ENCODE results near the gene NTPCR. TPM values are rescaled to one million over a fixed set of nuclear protein-coding genes. Genes with fewer than 3 reads are reported as not detected.
"Not testable (repeated sequence)": the region's sequence is repeated elsewhere in the genome, so short reads cannot be mapped to it uniquely, and the experiment has no call there.

The NTPCR gene
- total RNA-seq, 1 donor from 2014 or later = 30.2 TPM

DNA sequence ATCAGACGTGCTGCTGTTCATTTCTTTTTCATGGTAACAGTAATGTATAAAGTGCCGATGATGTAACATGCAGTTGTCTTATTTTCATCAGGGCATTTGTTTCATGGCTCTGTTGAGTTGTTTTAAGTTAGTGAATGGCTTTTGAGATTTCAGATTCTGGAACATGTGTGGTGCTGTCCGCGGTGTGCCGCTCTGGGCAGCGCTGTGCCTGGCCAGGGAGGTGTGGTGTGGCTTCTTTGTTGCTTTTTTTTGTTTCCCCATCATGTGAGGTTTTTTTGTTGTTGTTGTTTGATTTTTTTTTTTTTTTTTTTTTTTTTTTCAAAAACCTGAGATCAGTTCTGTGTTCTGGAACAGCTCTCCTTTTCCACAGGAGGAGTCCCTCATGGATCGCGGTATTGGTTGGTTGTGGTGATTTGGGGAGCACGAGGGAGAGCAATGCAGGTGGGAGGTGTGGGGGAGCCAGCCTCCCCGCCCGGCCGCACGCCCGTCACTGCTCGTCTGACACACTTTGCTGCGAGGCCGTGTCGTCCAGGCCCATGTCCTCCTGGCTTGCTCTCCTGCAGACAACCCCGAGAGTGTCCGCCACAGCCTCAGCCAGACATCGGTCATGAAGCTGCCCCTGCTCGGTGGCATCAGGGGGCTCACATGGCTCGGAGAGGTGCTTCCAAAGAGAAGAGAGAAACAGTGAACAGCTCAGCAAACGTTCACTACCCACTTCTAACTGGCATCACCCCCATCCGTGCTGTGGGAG, 33.6 kb downstream of the NTPCR start:
- DNase-seq (ENCODE audit: low read depth) = no peak

DNA sequence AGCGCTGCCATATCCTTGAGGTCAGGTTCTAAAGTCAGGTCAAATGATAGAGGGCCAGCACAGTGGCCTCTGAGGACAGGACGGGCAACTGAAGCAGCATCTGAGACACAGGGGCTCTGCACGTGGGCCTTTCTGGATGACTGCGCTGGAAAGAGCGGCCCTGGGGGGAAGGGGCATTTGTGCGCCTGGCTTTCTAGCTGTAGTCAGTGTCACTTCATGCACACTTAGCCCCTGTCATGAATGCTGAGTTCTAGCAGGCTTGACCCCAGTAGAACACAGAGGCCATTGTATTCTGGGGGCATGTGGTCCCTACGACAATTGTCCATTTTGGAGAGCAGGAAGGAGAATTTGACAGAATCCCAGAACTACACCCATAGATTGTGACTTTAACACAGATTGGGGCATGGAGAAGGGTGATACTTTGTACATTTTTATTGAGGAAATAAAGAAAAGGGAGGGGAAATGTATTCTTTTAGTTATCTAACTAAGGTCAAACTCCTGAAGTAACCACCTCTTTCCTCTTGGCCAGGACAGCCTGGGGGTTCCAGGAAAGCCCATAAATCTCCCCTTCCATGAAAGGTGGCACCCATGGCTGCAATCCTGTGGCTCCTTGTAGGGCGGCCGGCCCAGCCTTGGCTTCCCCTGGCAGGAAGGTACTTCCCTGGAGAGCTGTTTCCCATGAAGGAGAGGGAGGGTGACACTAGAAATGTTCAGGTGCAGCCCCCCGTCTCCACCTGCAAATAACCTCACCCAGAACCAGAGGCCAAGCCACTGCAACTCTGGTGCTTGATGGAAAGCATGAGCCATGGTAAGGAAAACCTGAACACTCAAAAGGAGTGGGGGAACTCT, 34.4 kb downstream of the NTPCR start:
- DNase-seq (ENCODE audit: low read depth) = no peak

DNA sequence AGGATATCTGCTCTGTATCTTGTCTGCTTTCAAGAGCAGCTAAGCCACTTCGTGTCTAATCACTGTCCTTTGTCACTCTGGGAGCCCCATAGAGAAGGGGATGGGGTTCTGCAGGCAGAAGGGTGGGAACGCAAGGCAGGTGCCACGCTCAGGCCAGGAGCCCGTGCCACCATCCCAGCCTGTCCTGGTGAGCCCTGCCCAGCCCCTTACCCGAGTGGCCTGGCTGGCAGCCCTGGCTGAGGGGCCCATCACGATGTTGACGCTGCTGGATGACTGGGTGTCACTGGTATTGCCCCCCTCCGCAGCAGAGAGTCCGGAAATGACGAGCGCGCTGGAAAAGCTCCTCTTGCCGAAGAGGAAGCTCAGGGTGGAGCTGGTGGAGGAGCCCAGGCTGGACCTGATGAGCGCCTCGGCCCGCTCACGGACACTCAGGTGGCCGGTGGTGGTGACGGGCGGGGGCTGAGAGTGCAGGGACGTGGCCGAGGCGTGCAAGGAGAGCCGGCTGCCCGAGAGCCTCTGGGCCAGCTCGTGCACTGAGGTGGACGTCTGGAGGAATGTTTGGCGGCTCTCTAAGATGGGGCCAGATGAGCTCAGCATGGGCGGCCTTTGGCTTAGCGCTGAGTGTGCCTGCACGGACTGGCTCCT, 35.6 kb downstream of the NTPCR start:
- no peak for DNase-seq (ENCODE audit: low read depth)

DNA sequence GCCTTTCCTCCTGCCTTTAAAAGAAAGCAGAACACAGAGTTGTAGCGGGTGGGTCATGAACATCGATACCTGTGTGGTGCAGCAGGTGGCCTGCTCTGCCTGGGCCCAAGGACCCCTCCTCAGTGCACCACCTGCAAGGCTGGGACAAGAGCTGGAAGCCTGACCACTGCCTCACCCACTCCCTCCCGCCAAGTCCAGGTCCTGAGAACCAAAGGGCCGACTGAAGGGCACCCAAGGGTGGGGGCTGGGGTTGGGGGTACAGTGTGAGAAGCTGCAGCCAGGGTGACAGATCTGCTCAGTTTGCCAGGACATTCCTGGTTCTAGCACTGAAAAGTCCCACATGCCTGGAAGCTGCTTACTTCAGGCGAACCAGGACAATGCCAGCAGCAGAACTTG, 36.1 kb downstream of the NTPCR start:
- DNase-seq (ENCODE audit: low read depth) = no peak

DNA sequence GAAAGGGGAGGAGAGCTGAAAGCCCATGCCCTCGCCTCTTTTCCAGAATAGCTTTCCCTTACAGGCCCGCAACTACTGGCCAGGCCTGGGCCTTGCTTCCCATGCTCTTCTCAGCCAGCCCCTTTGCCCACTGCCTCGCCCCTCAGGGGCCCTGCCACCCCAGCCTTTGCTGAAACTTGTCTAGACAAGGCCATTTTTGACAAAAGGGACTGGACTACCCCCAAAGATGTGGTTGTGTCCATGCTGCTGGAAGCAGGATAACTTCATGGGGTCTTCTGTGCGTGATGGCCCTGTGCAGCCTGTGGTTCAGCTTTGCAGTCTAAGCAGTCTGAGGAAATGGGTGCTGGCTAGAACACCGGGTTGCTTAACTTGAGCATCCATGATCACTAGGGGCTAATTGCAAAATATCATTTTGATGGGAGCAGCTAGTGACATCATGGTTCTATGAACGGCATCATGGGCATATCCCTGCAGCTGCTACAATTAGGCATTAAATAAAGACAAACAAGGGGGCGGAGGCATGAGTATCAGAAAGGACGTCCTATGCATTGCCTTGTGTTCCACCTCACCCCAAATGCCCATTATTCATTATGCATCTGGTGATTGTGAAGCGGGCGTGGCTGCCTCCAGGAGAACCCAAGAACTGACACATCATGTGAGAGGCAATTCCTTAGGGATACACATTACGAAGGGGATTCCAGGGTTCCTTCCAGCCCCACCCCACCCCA, 36.8 kb downstream of the NTPCR start:
- no peak for DNase-seq (ENCODE audit: low read depth)

- DNase-seq (ENCODE audit: low read depth) = no peak
Measured at GRCh38 chr1:232987774-232988140, 37.3 kb downstream of the NTPCR start.

DNA sequence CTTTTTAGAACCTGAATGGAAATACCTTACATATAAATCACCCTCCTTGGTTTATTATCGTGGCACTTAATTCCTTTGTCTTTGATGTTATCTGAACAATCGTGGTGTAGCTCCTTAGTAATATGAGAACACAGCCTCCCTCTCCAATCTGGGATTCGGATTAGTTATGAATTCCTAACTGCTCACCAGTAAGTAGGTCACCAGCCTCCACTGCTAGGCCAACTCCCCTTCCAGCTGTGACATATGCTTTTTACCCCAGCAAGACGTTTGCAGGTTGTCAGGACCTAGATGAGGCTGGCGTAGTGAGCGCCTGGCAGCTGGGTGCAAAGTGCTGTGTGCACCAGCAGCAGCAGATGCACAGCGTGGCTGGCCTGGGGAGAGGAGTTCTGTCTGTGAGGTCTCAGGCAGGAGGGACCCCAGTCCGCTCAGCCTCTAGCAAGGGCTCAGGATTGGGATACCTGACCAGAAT, 38.2 kb downstream of the NTPCR start:
- DNase-seq (ENCODE audit: low read depth) = peak; percentile 24

DNA sequence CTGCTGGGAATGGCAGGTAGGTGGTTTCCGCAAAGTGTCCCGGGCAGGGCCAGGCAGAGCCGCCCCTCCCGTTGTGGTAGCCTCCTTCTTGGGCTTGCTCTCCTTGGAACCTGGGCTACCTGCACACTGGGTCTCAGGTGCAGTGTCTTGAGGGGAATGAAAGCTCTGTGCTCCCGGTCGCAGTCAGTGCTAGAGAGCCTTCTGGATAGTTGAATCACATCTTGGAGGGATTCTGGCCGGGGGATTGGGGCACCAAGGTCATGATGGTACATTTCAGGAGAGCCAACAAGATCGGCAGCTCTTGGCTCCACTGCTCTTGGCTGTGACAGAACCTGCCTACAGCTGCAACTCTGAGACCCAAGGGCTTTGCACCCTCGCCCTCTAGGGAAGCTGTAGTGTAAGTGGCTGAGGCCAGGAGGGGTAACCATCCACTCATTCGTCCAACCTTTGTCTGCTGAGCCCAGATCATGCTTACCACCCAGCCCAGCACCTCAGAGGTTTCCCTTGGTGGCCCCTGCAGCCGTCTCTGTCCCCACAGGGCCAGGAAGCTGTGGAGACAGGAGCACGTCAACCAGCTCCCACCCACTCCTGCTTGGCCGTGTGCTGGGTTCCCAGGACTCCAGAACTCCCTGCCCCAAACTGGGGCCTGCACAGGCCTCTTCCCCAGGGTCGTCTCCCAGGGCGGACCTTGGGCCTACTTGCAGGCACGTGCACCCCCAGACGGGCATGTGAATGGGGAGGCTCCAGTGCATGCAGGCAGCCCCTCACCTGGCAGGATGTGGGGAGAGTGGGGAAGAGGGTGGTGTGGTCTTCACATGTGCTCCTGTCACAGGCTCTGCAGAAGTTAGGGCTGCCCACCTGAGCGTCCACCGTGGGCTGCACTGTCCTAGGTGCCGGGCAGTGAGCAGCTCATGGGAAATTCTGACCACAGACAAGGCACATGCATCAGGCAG, 40.0 kb downstream of the NTPCR start:
- DNase-seq (ENCODE audit: low read depth) = no peak

- DNase-seq (ENCODE audit: low read depth) = no peak
Measured at GRCh38 chr1:232991238-232991637, 40.8 kb downstream of the NTPCR start.

GRCh38 chr1:232992227-232992626, 41.8 kb downstream of the NTPCR start:
- no peak for DNase-seq (ENCODE audit: low read depth)

DNA sequence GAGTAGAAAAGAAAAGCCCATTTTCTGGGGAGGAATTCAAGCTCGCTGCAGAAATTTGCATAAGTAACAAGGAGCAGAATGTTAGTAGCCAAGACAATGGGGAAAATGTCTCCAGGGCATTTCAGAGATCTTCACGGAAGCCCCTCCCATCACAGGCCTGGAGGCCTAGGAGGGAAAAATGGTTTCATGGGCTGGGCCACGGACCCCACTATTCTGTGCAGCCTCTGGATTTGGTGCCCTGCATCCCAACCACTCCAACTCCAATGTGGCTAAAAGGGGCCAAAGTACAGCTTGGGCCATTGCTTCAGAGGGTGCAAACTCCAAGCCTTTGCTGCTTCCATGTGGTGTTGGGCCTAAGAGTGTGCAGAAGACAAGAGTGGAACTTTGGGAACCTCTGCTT, 43.1 kb downstream of the NTPCR start:
- no peak for DNase-seq (ENCODE audit: low read depth)

- DNase-seq (ENCODE audit: low read depth) = no peak
Measured at GRCh38 chr1:232995189-232995588, 44.8 kb downstream of the NTPCR start.

- no peak for DNase-seq (ENCODE audit: low read depth)
Measured at GRCh38 chr1:232996143-232996542, 45.7 kb downstream of the NTPCR start.

- no peak for DNase-seq (ENCODE audit: low read depth)
Measured at GRCh38 chr1:232998138-232998537, 47.7 kb downstream of the NTPCR start.

DNA sequence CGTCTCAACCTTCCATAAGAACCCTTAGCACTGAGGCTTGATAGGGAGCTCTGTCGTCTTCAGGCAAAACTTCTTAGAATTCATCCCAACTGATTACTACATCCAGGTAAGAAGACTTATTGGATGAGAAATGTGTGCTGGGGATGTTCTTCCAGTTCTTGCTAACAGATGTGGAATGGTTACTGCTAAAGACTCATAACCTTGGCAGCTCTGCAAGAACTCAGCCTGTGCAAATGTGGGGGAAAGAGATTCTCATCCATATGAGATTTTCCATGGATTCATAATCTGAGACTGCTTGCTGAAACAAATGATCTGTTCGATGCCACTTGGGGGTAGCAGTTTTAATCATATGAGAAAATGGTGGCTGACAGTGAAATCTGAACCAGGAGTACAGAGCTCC, 48.2 kb downstream of the NTPCR start:
- DNase-seq (ENCODE audit: low read depth) = no peak

DNA sequence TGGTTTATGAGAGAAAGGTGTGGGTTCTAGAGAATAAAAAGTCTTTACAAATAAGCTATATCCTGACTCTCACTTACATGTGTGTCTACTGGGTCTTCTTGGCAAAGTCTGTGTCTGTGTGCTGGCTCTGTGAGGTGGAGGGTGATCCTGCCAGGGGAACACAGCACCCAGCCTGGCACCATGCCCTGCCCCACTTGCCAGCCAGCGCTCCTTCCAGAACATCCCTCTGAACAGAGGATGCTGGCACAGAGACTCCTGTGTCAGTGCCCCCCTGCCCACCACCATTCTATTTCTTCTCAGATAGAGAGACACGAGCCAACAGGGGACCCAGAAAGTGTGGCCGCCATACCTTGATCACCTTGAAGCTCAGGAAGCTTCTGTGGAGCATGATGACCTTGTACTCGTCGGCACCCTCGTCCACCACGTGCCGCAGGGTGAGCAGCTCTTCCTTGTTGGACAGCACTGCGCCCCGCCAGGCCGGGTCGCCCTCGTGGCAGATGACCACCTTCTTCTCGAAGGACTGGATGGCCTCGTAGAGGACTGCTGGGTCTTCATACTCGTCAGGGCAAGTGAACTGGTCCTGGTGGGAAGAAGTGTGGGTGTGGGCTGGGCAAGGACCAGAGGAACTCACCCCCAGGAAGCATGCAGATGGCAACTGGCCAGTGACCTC, 49.7 kb downstream of the NTPCR start:
- DNase-seq (ENCODE audit: low read depth) = no peak

DNA sequence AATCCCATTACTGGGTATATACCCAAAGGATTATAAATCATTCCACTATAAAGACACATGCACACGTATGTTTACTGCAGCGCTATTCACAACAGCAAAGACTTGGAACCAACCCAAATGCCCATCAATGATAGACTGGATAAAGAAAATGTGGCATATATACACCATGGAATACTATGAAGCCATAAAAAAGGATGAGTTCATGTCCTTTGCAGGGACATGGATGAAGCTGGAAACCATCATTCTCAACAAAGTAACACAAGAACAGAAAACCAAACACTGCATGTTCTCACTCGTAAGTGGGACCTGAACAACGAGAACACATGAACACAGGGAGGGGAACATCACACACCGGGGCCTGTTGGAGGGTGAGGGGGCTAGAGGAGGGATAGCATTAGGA, 53.2 kb downstream of the NTPCR start:
- not testable (repeated sequence) for DNase-seq (ENCODE audit: low read depth)

- DNase-seq (ENCODE audit: low read depth) = no peak
Measured at GRCh38 chr1:233004451-233004850, 54.0 kb downstream of the NTPCR start.

DNA sequence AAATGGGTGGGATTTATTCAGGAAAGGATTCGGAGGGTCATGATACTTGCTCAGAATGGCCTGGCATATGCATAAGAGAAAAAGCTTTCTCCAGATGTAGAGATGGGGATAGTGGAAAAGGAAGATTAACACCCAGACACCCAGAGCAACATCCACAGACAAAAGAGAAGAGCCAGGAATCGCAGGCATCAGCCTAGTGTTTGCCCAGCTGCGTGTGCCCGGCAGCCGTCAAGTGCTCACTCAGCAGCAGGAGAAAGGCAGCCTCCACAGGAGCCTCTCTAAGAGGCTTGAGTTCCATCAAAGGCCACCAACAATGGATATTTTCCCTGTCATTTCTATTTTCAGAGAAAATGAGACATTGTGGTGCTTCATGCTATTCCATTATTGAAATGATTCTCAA, 54.7 kb downstream of the NTPCR start:
- no peak for DNase-seq (ENCODE audit: low read depth)

GRCh38 chr1:233005703-233006102, 55.3 kb downstream of the NTPCR start:
- DNase-seq (ENCODE audit: low read depth) = peak; percentile 87
